A549 (cell line): ENCODE measurements around the gene NMRAL1. TPM values are rescaled to one million over a fixed set of nuclear protein-coding genes. Genes with fewer than 3 reads are reported as not detected.
A peak's percentile ranks its signal among the peaks of the same experiment; 100 is the strongest.

Source experiments
- ATAC-seq, 2 experiments: fragments of 200-7000 bp in 1 of 2; fragments of >200 bp in 1 of 2; cut with Nextera tagmentation in 1 of 2; cut with Tn5 transposase in 1 of 2; 3 replicates each; pipeline versions ENCODE4 v1.8.0 to v1.9.1; 2018 to 2020; ENCODE audit warnings: mild to moderate bottlenecking in 1 of 2, moderate library complexity in 1 of 2
- CTCF ChIA-PET: fragments of 300-600 bp; sonication (Branson Sonifier 250); formaldehyde crosslinking; extraction: SDS; loops from one replicate; lab custom pipeline; 2021; ENCODE audit warnings: antibody characterized with exemption, inconsistent platforms; lab: Yijun Ruan, JAX
- POLR2A ChIA-PET: fragments of 350-600 bp; formaldehyde crosslinking; extraction: SDS; loops from one replicate; lab custom pipeline; 2021; ENCODE audit warnings: antibody characterized with exemption, inconsistent platforms; lab: Yijun Ruan, JAX
- DNase-seq, 2 experiments: peaks; one replicate each; pipeline versions ENCODE4 v3.0.0 to v3.0.0-alpha.2; 2011 to 2016; ENCODE audit warnings: low read depth in 1 of 2, low spot score in 1 of 2
- FAIRE-seq: peaks from 2 replicates; lab custom pipeline; 2011; peaks lifted over from hg19 to GRCh38; lab: Jason Lieb, UNC
- H3K27ac ChIP-seq, 2 experiments: fragments of >200 bp; sonication (Bioruptor Twin); formaldehyde crosslinking; 3 replicates each; pipeline ENCODE4 v1.5.1; 2016 to 2017
- H3K4me1 ChIP-seq: fragments of >200 bp; sonication (Bioruptor Twin); formaldehyde crosslinking; 3 replicates; pipeline ENCODE4 v1.6.1; 2016
- H3K4me2 ChIP-seq: fragments of >200 bp; sonication (Bioruptor Twin); formaldehyde crosslinking; 3 replicates; pipeline ENCODE4 v1.6.1; 2016
- H3K4me3 ChIP-seq: fragments of >200 bp; sonication (Bioruptor Twin); formaldehyde crosslinking; 3 replicates; pipeline ENCODE4 v1.5.1; 2016
- H3K9me3 ChIP-seq: fragments of >200 bp; sonication (Bioruptor Twin); formaldehyde crosslinking; 3 replicates; pipeline ENCODE4 v1.6.1; 2016
- ATOH8 ChIP-seq: fragments of 250-450 bp; sonication (Bioruptor Pico); IDR thresholded peaks from 2 replicates; pipeline ENCODE4 v1.5.0; 2020; ENCODE audit warnings: low read depth, mild to moderate bottlenecking, moderate library complexity
- BCL3 ChIP-seq: fragments of >200 bp; sonication (Bioruptor Twin); formaldehyde crosslinking; IDR thresholded peaks from 3 replicates; pipeline ENCODE4 v1.6.1; 2016
- BHLHE40 ChIP-seq: IDR thresholded peaks from 2 replicates; pipeline ENCODE4 v1.6.1; 2012; ENCODE audit warnings: low read depth, low read length, inconsistent platforms
- CEBPB ChIP-seq, 2 experiments: fragments of >200 bp in 1 of 2; sonication (Bioruptor Twin) in 1 of 2; formaldehyde crosslinking in 1 of 2; IDR thresholded peaks; 2 replicates each; pipeline ENCODE4 v1.6.1; 2012 to 2016
- CHD2 ChIP-seq: fragments of 150-350 bp; IDR thresholded peaks from 2 replicates; pipeline ENCODE4 v1.6.1; 2014; ENCODE audit warnings: low read length; ENCODE audit not compliant: partially characterized antibody
- CHD4 ChIP-seq: fragments of 200-600 bp; sonication (generic); IDR thresholded peaks from 2 replicates; pipeline ENCODE4 v1.6.1; 2016; ENCODE audit warnings: antibody characterized with exemption, mild to moderate bottlenecking, borderline replicate concordance
- E2F6 ChIP-seq: IDR thresholded peaks from 2 replicates; pipeline ENCODE4 v1.6.1; 2012; ENCODE audit warnings: low read depth, borderline replicate concordance
- EHF ChIP-seq: fragments of 250-450 bp; sonication (Bioruptor Pico); IDR thresholded peaks from 2 replicates; pipeline ENCODE4 v1.5.0; 2020; ENCODE audit warnings: mild to moderate bottlenecking
- FOSB ChIP-seq: fragments of 250-450 bp; sonication (Bioruptor Pico); IDR thresholded peaks from 2 replicates; pipeline ENCODE4 v1.5.0; 2020; ENCODE audit warnings: mild to moderate bottlenecking, moderate library complexity
- FOXS1 ChIP-seq: fragments of 250-450 bp; sonication (Bioruptor Pico); IDR thresholded peaks from 2 replicates; pipeline ENCODE4 v1.5.0; 2020; ENCODE audit warnings: mild to moderate bottlenecking, moderate library complexity
- GATA3 ChIP-seq: IDR thresholded peaks from 2 replicates; pipeline ENCODE4 v1.6.1; 2012; ENCODE audit warnings: borderline replicate concordance
- HES2 ChIP-seq: fragments of >200 bp; sonication (Bioruptor Twin); formaldehyde crosslinking; IDR thresholded peaks from 2 replicates; pipeline ENCODE4 v1.6.1; 2016
- HEYL ChIP-seq: fragments of 250-450 bp; sonication (Bioruptor Pico); IDR thresholded peaks from 2 replicates; pipeline ENCODE4 v1.8.0; 2021; ENCODE audit warnings: mild to moderate bottlenecking, moderate library complexity
- HMGXB4 ChIP-seq: fragments of 250-450 bp; sonication (Bioruptor Pico); IDR thresholded peaks from 2 replicates; pipeline ENCODE4 v1.5.0; 2021; ENCODE audit warnings: mild to moderate bottlenecking, moderate library complexity, borderline replicate concordance
- HOXB5 ChIP-seq: fragments of 250-450 bp; sonication (Bioruptor Pico); IDR thresholded peaks from 2 replicates; pipeline ENCODE4 v1.5.0; 2020; ENCODE audit warnings: mild to moderate bottlenecking, moderate library complexity
- JUN ChIP-seq, 2 experiments: fragments of >200 bp; sonication (Bioruptor Twin); formaldehyde crosslinking; IDR thresholded peaks; 2 replicates in 1 of 2; 3 replicates in 1 of 2; pipeline ENCODE4 v1.6.1; 2016 to 2017
- KDM1A ChIP-seq: fragments of 200-600 bp; sonication (generic); IDR thresholded peaks from 2 replicates; pipeline ENCODE4 v1.6.1; 2016; ENCODE audit warnings: low read depth, mild to moderate bottlenecking
- MYC ChIP-seq: IDR thresholded peaks from 2 replicates; pipeline ENCODE4 v1.6.1; 2012; ENCODE audit warnings: mild to moderate bottlenecking, inconsistent platforms, low read length, improper control_type of control experiment, borderline replicate concordance
- NFE2L2 ChIP-seq: fragments of 150-350 bp; conservative IDR thresholded peaks from 2 replicates; pipeline ENCODE4 v1.6.1; 2014; ENCODE audit warnings: low read length
- POLR2A ChIP-seq: IDR thresholded peaks from 2 replicates; pipeline ENCODE4 v1.6.1; 2012; ENCODE audit warnings: mild to moderate bottlenecking, low read length
- POLR2AphosphoS2 ChIP-seq: conservative IDR thresholded peaks from 2 replicates; pipeline ENCODE4 v1.6.1; 2012; ENCODE audit warnings: low read length, improper control_type of control experiment, inconsistent platforms
- RAD21 ChIP-seq, 2 experiments: fragments of >200 bp in 1 of 2; sonication (Bioruptor Twin) in 1 of 2; formaldehyde crosslinking in 1 of 2; IDR thresholded peaks in 1 of 2; conservative IDR thresholded peaks in 1 of 2; 2 replicates in 1 of 2; 3 replicates in 1 of 2; pipeline ENCODE4 v1.6.1; 2012 to 2018; ENCODE audit warnings: inconsistent platforms in 1 of 2
- RCOR1 ChIP-seq: fragments of 150-350 bp; IDR thresholded peaks from 2 replicates; pipeline ENCODE4 v1.6.1; 2014; ENCODE audit warnings: antibody characterized with exemption, low read length, low read depth
- REST ChIP-seq: fragments of 200-600 bp; sonication (generic); IDR thresholded peaks from 2 replicates; pipeline ENCODE4 v1.6.1; 2016; ENCODE audit warnings: antibody characterized with exemption, mild to moderate bottlenecking, moderate library complexity
- RFX5 ChIP-seq: fragments of 450-650 bp; IDR thresholded peaks from 2 replicates; pipeline ENCODE4 v1.7.1; 2014; ENCODE audit warnings: antibody characterized with exemption, mild to moderate bottlenecking, moderate library complexity
- RNF2 ChIP-seq: fragments of 200-600 bp; sonication (generic); IDR thresholded peaks from 2 replicates; pipeline ENCODE4 v1.6.1; 2016; ENCODE audit warnings: low read depth, mild to moderate bottlenecking, antibody characterized with exemption, moderate library complexity, borderline replicate concordance
- SMC3 ChIP-seq: fragments of >200 bp; sonication (Bioruptor Twin); formaldehyde crosslinking; IDR thresholded peaks from 3 replicates; pipeline ENCODE4 v1.6.1; 2018; ENCODE audit warnings: inconsistent platforms
- TP53 ChIP-seq: fragments of 250-450 bp; sonication (Bioruptor Pico); IDR thresholded peaks from 2 replicates; pipeline ENCODE4 v1.5.0; 2021; ENCODE audit warnings: mild to moderate bottlenecking, moderate library complexity
- USF2 ChIP-seq: fragments of 450-650 bp; IDR thresholded peaks from 2 replicates; pipeline ENCODE4 v1.6.1; 2014; ENCODE audit warnings: antibody characterized with exemption
- WGBS: methylation state at CpG from one replicate; pipeline ENCODE4 v1.1.6; 2017; ENCODE audit errors: missing lambda C conversion rate; 5-methylcytosine and 5-hydroxymethylcytosine counted together
- polyA minus RNA-seq: library from RNA; depleted of rRNA, polyadenylated mRNA; stranded (reverse); fragments of >200 nt; gene quantifications from 2 replicates; pipeline ENCODE4 v1.2.3, GENCODE V29; 2011; rRNA and poly(A)+ RNA removed
- polyA plus RNA-seq, 4 experiments: library from polyadenylated mRNA; depleted of rRNA in 3 of 4; stranded (reverse); fragments of >200 nt; fragmentation: RNase III in 1 of 4; extraction: RNeasy Plus Mini Kit Qiagen cat#74134 plus additional on column Dnase treatment in 1 of 4; gene quantifications; 2 replicates in 3 of 4; 3 replicates in 1 of 4; pipeline ENCODE4 v1.2.3, GENCODE V29; 2011 to 2017

NMRAL1 gene
- polyA plus RNA-seq (2011; rRNA removed) (36.3 and 36.4 TPM in 2 replicates), polyA plus RNA-seq (2017; fragmentation: RNase III; extraction: RNeasy Plus Mini Kit Qiagen cat#74134 plus additional on column Dnase treatment) (47.4 to 55.8 TPM (median 48.8 TPM) in 3 replicates), polyA minus RNA-seq (54.9 and 55.1 TPM in 2 replicates)
- 77.1 and 78.5 TPM in 2 replicates for polyA plus RNA-seq (2012; cell fraction: cytosol; rRNA removed)
- 83.5 and 111 TPM in 2 replicates for polyA plus RNA-seq (2012; cell fraction: nucleus; rRNA removed)

- FAIRE-seq: no peak
- ATAC-seq: peak; percentile 73 to 83
- CTCF ChIA-PET: interaction anchor here (0.6 to 3.1 kb wide), 7 partner anchors 17 to 74 kb away, joined by 3 to 12 read pairs (median 4); no protein-coding TSS in a partner anchor
- peak; percentile 88 to 94 for DNase-seq
- POLR2A ChIA-PET: interaction anchor here (1.7 kb wide), 1 partner anchor 33 kb away, joined by 5 read pairs; no protein-coding TSS in a partner anchor
- Histone ChIP-seq H3K4me1 (peaks cover 27% of the 10 kb centered on the region), H3K9me3 (peaks cover 4% of the 10 kb centered on the region; the same call in 1 of the 3 replicates), H3K4me2 (peak within 1 kb of the TSS; percentile 94), H3K27ac (peak within 1 kb of the TSS; percentile 87 to 93), H3K4me3 (peak within 1 kb of the TSS; percentile 72)
- WGBS: 7% methylated on average over 19 of the region's 60 CpGs
- TF ChIP-seq CHD2 (peak; percentile 91), HMGXB4 (CRISPR knock-in tag) (no peak), CEBPB (IDR thresholded peaks at IDR 0.05) (no peak; a peak in 1 of 4 replicates), TP53 (no peak), HES2 (no peak), POLR2AphosphoS2 (no peak), FOSB (CRISPR knock-in tag) (no peak), RNF2 (peak; percentile 75; the same call in 1 of the 2 replicates), RFX5 (no peak), GATA3 (peak; percentile 40; the same call in 1 of the 2 replicates), BHLHE40 (peak; percentile 98), MYC (peak; percentile 82), HEYL (CRISPR knock-in tag) (no peak), POLR2A (peak; percentile 70), CHD4 (no peak), SMC3 (no peak), HOXB5 (CRISPR knock-in tag) (peak; percentile 74; the same call in 1 of the 2 replicates), REST (peak; percentile 92), RCOR1 (no peak), NFE2L2 (no peak), JUN (IDR thresholded peaks at IDR 0.05) (peak; percentile 15 to 57; a peak in 2 of 5 replicates), USF2 (peak; percentile 69), ATOH8 (no peak), KDM1A (no peak), BCL3 (peak; percentile 59; the same call in 2 of the 3 replicates), EHF (CRISPR knock-in tag) (peak; percentile 83; the same call in 1 of the 2 replicates), FOXS1 (CRISPR knock-in tag) (no peak), RAD21 (conservative IDR thresholded peaks at IDR 0.05 in 1 of 2, IDR thresholded peaks at IDR 0.05 in 1 of 2) (no peak), E2F6 (peak; percentile 98)
These were observed at the start of gene NMRAL1 for GRCh38 chr16:4474192-4474961. Gene NMRAL1, minus strand, starts transcription at chr16:4474625. Its CDS starts 493 bp downstream, at chr16:4474132.
